ENCODE data around the gene KIF22.
"Not testable (repeated sequence)": the region's sequence is repeated elsewhere in the genome, so short reads cannot be mapped to it uniquely, and the experiment has no call there.

The KIF22 gene

DNA sequence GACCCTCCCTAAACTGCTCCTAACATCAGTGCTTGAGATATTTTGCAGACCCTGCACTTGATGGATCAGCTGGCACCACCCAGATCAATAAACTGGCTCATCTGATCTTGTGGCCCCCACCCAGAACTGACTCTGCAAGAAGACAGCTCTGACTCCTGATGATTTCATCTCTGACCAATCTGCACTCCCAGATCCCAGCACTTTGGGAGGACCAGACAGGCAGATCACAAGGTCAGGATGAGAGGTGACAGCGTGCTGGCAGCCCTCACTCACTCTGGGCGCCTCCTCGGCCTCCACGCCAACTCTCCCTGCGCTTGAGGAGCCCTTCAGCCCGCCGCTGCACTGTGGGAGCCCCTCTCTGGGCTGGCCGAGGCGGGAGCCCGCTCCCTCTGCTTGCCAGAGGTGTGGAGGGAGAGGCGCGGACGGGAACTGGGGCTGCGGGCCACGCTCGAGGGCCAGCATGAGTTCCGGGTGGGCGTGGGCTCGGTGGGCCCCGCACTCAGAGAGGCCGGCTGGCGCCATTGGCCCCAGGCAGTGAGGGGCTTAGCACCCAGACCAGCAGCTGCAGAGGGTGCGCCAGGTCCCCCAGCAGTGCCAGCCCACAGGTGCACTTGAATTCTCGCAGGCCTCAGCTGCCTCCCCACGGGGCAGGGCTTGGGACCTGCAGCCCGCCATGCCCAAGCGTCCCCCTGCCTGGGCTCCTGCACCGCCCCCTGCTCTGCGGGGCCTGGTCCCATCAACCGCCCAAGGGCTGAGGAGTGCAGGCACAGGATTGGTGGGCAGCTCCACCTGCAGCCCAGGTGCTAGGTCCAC is 42.4 kb upstream of the KIF22 start:
- no peak for DNase-seq
- Histone ChIP-seq H3K9ac (ENCODE audit: low read length) (no peak overlapping the region), H2AK5ac (ENCODE audit: low read length) (no peak overlapping the region), H4K91ac (ENCODE audit: low read depth, low read length) (no peak overlapping the region), H3K4me3 (ENCODE audit: low read depth, low read length) (no peak overlapping the region), H2AFZ (ENCODE audit: insufficient read depth, low read length, poor library complexity) (no peak overlapping the region), H3K27me3 (ENCODE audit: insufficient read depth, low read length) (no peaks in the 10 kb centered on the region), H3K23ac (ENCODE audit: low read length) (no peak overlapping the region), H3K4me1 (ENCODE audit: control insufficient read depth in 1 of 2, insufficient read depth in 2 of 2, low read length in 2 of 2) (no peaks in the 10 kb centered on the region), H2BK5ac (ENCODE audit: low read depth, low read length, poor library complexity) (no peak overlapping the region), H3K36me3 (ENCODE audit: control insufficient read depth in 1 of 2, insufficient read depth in 2 of 2, low read length in 2 of 2) (no peaks in the 10 kb centered on the region), H2BK12ac (ENCODE audit: low read length) (no peak overlapping the region), H3K9me3 (ENCODE audit: insufficient read depth, low read depth, low read length) (peaks cover 5% of the 10 kb centered on the region), H3K27ac (ENCODE audit: low read depth, low read length) (no peak overlapping the region), H4K8ac (ENCODE audit: low read depth, low read length) (no peak overlapping the region), H3K79me2 (ENCODE audit: control insufficient read depth, insufficient read depth, low read length, poor library complexity) (no peaks in the 10 kb centered on the region), H3K14ac (ENCODE audit: low read length) (no peak overlapping the region), H3K18ac (ENCODE audit: low read length) (no peak overlapping the region), H3K4ac (ENCODE audit: low read depth, low read length) (no peak overlapping the region), H4K12ac (ENCODE audit: low read depth, low read length) (no peak overlapping the region), H2BK120ac (ENCODE audit: insufficient read depth, low read length, poor library complexity) (no peak overlapping the region), H3K4me2 (ENCODE audit: low read length) (no peak overlapping the region), H3K79me1 (ENCODE audit: low read length) (no peaks in the 10 kb centered on the region)
- WGBS (ENCODE audit: extremely low coverage, insufficient coverage, insufficient read length): no CpG with 5 or more reads among the region's 30 CpGs

- no CpG with 5 or more reads among the region's 4 CpGs for WGBS (ENCODE audit: extremely low coverage, insufficient coverage, insufficient read length)
- not testable (repeated sequence) for DNase-seq; H3K27me3 ChIP-seq (ENCODE audit: insufficient read depth, low read length); H3K79me2 ChIP-seq (ENCODE audit: control insufficient read depth, insufficient read depth, low read length, poor library complexity); H4K8ac ChIP-seq (ENCODE audit: low read depth, low read length); H2BK120ac ChIP-seq (ENCODE audit: insufficient read depth, low read length, poor library complexity); H3K4ac ChIP-seq (ENCODE audit: low read depth, low read length); H4K91ac ChIP-seq (ENCODE audit: low read depth, low read length); H4K12ac ChIP-seq (ENCODE audit: low read depth, low read length); H2BK5ac ChIP-seq (ENCODE audit: low read depth, low read length, poor library complexity); H3K9ac ChIP-seq (ENCODE audit: low read length); H3K18ac ChIP-seq (ENCODE audit: low read length); H2AK5ac ChIP-seq (ENCODE audit: low read length); H3K9me3 ChIP-seq (ENCODE audit: insufficient read depth, low read depth, low read length); H3K36me3 ChIP-seq (ENCODE audit: control insufficient read depth in 1 of 2, insufficient read depth in 2 of 2, low read length in 2 of 2); H3K4me2 ChIP-seq (ENCODE audit: low read length); H3K14ac ChIP-seq (ENCODE audit: low read length); H3K4me3 ChIP-seq (ENCODE audit: low read depth, low read length); H3K23ac ChIP-seq (ENCODE audit: low read length); H3K27ac ChIP-seq (ENCODE audit: low read depth, low read length); H2AFZ ChIP-seq (ENCODE audit: insufficient read depth, low read length, poor library complexity); H2BK12ac ChIP-seq (ENCODE audit: low read length); H3K79me1 ChIP-seq (ENCODE audit: low read length); H3K4me1 ChIP-seq (ENCODE audit: control insufficient read depth in 1 of 2, insufficient read depth in 2 of 2, low read length in 2 of 2)
Measured at GRCh38 chr16:29748760-29749149, 41.8 kb upstream of the KIF22 start.

DNA sequence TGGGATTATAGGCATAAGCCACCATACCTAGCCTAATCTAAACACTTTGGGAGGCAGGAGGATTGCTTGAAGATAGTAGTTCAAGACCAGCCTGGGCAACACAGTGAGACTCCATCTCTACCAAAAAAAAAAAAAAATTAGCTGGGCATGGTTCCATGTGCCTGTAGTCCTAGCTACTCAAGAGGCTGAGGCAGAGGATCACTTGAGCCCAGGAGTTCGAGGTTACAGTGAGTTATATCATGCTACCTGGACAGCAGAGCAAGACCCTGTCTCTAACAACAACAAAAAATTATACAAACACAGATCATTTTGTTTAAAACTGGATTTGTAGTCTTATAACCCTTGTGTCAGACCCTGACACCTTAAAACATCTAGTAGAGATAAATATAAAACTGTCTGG is 37.0 kb upstream of the KIF22 start:
- no peak overlapping the region for H2AFZ ChIP-seq (ENCODE audit: insufficient read depth, low read length, poor library complexity)
- H3K23ac ChIP-seq (ENCODE audit: low read length): no peak overlapping the region
- no peak overlapping the region for H4K8ac ChIP-seq (ENCODE audit: low read depth, low read length)
- H3K4me3 ChIP-seq (ENCODE audit: low read depth, low read length): no peak overlapping the region
- no peak overlapping the region for H3K27ac ChIP-seq (ENCODE audit: low read depth, low read length)
- no peak overlapping the region for H4K12ac ChIP-seq (ENCODE audit: low read depth, low read length)
- no CpG with 5 or more reads among the region's 1 CpG for WGBS (ENCODE audit: extremely low coverage, insufficient coverage, insufficient read length)
- no peaks in the 10 kb centered on the region for H3K79me2 ChIP-seq (ENCODE audit: control insufficient read depth, insufficient read depth, low read length, poor library complexity)
- no peaks in the 10 kb centered on the region for H3K79me1 ChIP-seq (ENCODE audit: low read length)
- no peak overlapping the region for H3K4ac ChIP-seq (ENCODE audit: low read depth, low read length)
- no peak for DNase-seq
- no peak overlapping the region for H2BK5ac ChIP-seq (ENCODE audit: low read depth, low read length, poor library complexity)
- no peak overlapping the region for H2BK120ac ChIP-seq (ENCODE audit: insufficient read depth, low read length, poor library complexity)
- no peak overlapping the region for H2BK12ac ChIP-seq (ENCODE audit: low read length)
- H3K36me3 ChIP-seq (ENCODE audit: control insufficient read depth in 1 of 2, insufficient read depth in 2 of 2, low read length in 2 of 2): no peaks in the 10 kb centered on the region
- H3K9me3 ChIP-seq (ENCODE audit: insufficient read depth, low read depth, low read length): no peaks in the 10 kb centered on the region
- no peak overlapping the region for H3K9ac ChIP-seq (ENCODE audit: low read length)
- no peak overlapping the region for H3K18ac ChIP-seq (ENCODE audit: low read length)
- no peak overlapping the region for H3K4me2 ChIP-seq (ENCODE audit: low read length)
- peaks cover 0 to 2% of the 10 kb centered on the region in 2 experiments for H3K4me1 ChIP-seq (ENCODE audit: control insufficient read depth in 1 of 2, insufficient read depth in 2 of 2, low read length in 2 of 2)
- H4K91ac ChIP-seq (ENCODE audit: low read depth, low read length): no peak overlapping the region
- no peak overlapping the region for H3K14ac ChIP-seq (ENCODE audit: low read length)
- H3K27me3 ChIP-seq (ENCODE audit: insufficient read depth, low read length): no peaks in the 10 kb centered on the region
- no peak overlapping the region for H2AK5ac ChIP-seq (ENCODE audit: low read length)

DNA sequence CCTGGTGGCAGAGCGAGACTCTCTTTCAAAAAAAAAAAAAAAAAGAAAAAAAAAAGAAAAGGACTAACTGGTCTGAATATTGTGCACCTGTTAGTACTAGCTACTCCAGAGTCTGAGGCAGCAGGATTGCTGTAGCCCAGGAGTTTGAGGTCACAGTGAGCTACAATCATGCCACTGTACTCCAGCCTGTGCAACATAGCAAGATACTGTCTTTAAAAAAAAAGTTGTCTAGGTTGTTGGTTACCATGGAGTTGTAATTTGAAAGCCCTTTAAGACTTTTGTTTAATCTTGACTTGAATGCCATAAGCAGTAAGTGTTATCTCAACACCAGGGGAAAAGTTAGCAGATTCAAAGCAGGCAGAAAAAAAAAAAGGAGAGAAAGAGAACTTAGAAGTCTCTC is 33.9 kb upstream of the KIF22 start:
- Histone ChIP-seq H3K4me2 (ENCODE audit: low read length) (no peak overlapping the region), H3K79me1 (ENCODE audit: low read length) (no peaks in the 10 kb centered on the region), H4K8ac (ENCODE audit: low read depth, low read length) (no peak overlapping the region), H3K9ac (ENCODE audit: low read length) (no peak overlapping the region), H3K4me3 (ENCODE audit: low read depth, low read length) (no peak overlapping the region), H4K12ac (ENCODE audit: low read depth, low read length) (no peak overlapping the region), H3K36me3 (ENCODE audit: control insufficient read depth in 1 of 2, insufficient read depth in 2 of 2, low read length in 2 of 2) (no peaks in the 10 kb centered on the region), H3K23ac (ENCODE audit: low read length) (no peak overlapping the region), H3K14ac (ENCODE audit: low read length) (no peak overlapping the region), H3K4me1 (ENCODE audit: control insufficient read depth in 1 of 2, insufficient read depth in 2 of 2, low read length in 2 of 2) (peaks cover 5% of the 10 kb centered on the region in 2 experiments), H2BK5ac (ENCODE audit: low read depth, low read length, poor library complexity) (no peak overlapping the region), H2BK120ac (ENCODE audit: insufficient read depth, low read length, poor library complexity) (no peak overlapping the region), H3K9me3 (ENCODE audit: insufficient read depth, low read depth, low read length) (no peaks in the 10 kb centered on the region), H2AK5ac (ENCODE audit: low read length) (no peak overlapping the region), H3K27ac (ENCODE audit: low read depth, low read length) (no peak overlapping the region), H2BK12ac (ENCODE audit: low read length) (no peak overlapping the region), H3K18ac (ENCODE audit: low read length) (no peak overlapping the region), H3K4ac (ENCODE audit: low read depth, low read length) (no peak overlapping the region), H4K91ac (ENCODE audit: low read depth, low read length) (no peak overlapping the region), H2AFZ (ENCODE audit: insufficient read depth, low read length, poor library complexity) (no peak overlapping the region), H3K79me2 (ENCODE audit: control insufficient read depth, insufficient read depth, low read length, poor library complexity) (no peaks in the 10 kb centered on the region), H3K27me3 (ENCODE audit: insufficient read depth, low read length) (no peaks in the 10 kb centered on the region)
- DNase-seq: no peak
- no CpG with 5 or more reads among the region's 1 CpG for WGBS (ENCODE audit: extremely low coverage, insufficient coverage, insufficient read length)

Measured in trophoblast cell (in vitro differentiated cells and primary cell).